ENCODE results near the gene FBXL16.

GRCh38 chr16:708959-709358, 3.4 kb upstream of the FBXL16 start:
- TF ChIP-seq EZH2 (IDR thresholded peaks at IDR 0.05; ENCODE audit: insufficient read depth, poor library complexity, severe bottlenecking) (no peak), EZH2phosphoT487 (IDR thresholded peaks at IDR 0.05; ENCODE audit: insufficient read depth, low read depth) (no peak)

All from GM23248 (cell line).